Stimulated activated CD4-positive, alpha-beta T cell treated with anti-CD3 and anti-CD28 coated beads, Interleukin-12 subunit alpha, Interleukin-12 subunit beta, amount 100 ng/mL, for 48 hours (primary cell): ENCODE data around the gene ACTN4.
A peak's percentile ranks its signal among the peaks of the same experiment; 100 is the strongest.
"Not testable (repeated sequence)": the region's sequence is repeated elsewhere in the genome, so short reads cannot be mapped to it uniquely, and the experiment has no call there.

Experiments used
- DNase-seq, 3 donors: peaks; one replicate each; pipeline ENCODE4 v3.0.0-alpha.2; 2020; ENCODE audit warnings: low read depth in 2 of 3, low spot score in 1 of 3

ACTN4 gene

GRCh38 chr19:38735257-38735686 is 87.8 kb downstream of the ACTN4 start:
- no peak for DNase-seq

- peak; percentile 30 to 42 (median 36) for DNase-seq
Measured at GRCh38 chr19:38736036-38736412, 88.6 kb downstream of the ACTN4 start.

- DNase-seq: peak; percentile 40 to 59 (median 55)
Measured at GRCh38 chr19:38736413-38737280, 89.2 kb downstream of the ACTN4 start.

- DNase-seq: no peak
Measured at GRCh38 chr19:38737281-38737865, 89.9 kb downstream of the ACTN4 start.

- DNase-seq: no peak
Measured at GRCh38 chr19:38737921-38738737, 90.7 kb downstream of the ACTN4 start.

GRCh38 chr19:38739440-38740256 is 92.2 kb downstream of the ACTN4 start:
- DNase-seq: no peak

GRCh38 chr19:38740257-38740592 is 92.8 kb downstream of the ACTN4 start:
- DNase-seq: no peak

- DNase-seq: no peak
Measured at GRCh38 chr19:38740932-38741331, 93.5 kb downstream of the ACTN4 start.

- no peak for DNase-seq
Measured at GRCh38 chr19:38741670-38742069, 94.2 kb downstream of the ACTN4 start.

- DNase-seq: no peak
Measured at GRCh38 chr19:38742296-38742695, 94.8 kb downstream of the ACTN4 start.

GRCh38 chr19:38742906-38743305 is 95.5 kb downstream of the ACTN4 start:
- DNase-seq: no peak

GRCh38 chr19:38743394-38744297 is 96.2 kb downstream of the ACTN4 start:
- no peak for DNase-seq

GRCh38 chr19:38744298-38744681 is 96.8 kb downstream of the ACTN4 start, which contains the start of gene CAPN12:
TSS of gene CAPN12 (minus strand) at chr19:38744474. CDS start at chr19:38744165, 309 bp downstream.
- no peak for DNase-seq

GRCh38 chr19:38744874-38745273 is 97.4 kb downstream of the ACTN4 start:
- no peak for DNase-seq

GRCh38 chr19:38745316-38745715 is 97.9 kb downstream of the ACTN4 start:
- DNase-seq: no peak

GRCh38 chr19:38753783-38754182 is 106.3 kb downstream of the ACTN4 start:
- not testable (repeated sequence) for DNase-seq

GRCh38 chr19:38754196-38754595 is 106.7 kb downstream of the ACTN4 start:
- not testable (repeated sequence) for DNase-seq

- no peak for DNase-seq
Measured at GRCh38 chr19:38759590-38760003, 112.1 kb downstream of the ACTN4 start.

GRCh38 chr19:38760805-38761517 is 113.5 kb downstream of the ACTN4 start:
- DNase-seq: not testable (repeated sequence)
